Stimulated activated naive CD4-positive, alpha-beta T cell treated with Interleukin-2 at 50 U/mL for 16 hours (primary cell): Measurements from ENCODE around the gene ATR.
"Not testable (repeated sequence)": the region's sequence is repeated elsewhere in the genome, so short reads cannot be mapped to it uniquely, and the experiment has no call there.

Experiments
- DNase-seq: peaks from one replicate; lab custom pipeline; 2025; lab: John Stamatoyannopoulos, UW

The ATR gene

DNA sequence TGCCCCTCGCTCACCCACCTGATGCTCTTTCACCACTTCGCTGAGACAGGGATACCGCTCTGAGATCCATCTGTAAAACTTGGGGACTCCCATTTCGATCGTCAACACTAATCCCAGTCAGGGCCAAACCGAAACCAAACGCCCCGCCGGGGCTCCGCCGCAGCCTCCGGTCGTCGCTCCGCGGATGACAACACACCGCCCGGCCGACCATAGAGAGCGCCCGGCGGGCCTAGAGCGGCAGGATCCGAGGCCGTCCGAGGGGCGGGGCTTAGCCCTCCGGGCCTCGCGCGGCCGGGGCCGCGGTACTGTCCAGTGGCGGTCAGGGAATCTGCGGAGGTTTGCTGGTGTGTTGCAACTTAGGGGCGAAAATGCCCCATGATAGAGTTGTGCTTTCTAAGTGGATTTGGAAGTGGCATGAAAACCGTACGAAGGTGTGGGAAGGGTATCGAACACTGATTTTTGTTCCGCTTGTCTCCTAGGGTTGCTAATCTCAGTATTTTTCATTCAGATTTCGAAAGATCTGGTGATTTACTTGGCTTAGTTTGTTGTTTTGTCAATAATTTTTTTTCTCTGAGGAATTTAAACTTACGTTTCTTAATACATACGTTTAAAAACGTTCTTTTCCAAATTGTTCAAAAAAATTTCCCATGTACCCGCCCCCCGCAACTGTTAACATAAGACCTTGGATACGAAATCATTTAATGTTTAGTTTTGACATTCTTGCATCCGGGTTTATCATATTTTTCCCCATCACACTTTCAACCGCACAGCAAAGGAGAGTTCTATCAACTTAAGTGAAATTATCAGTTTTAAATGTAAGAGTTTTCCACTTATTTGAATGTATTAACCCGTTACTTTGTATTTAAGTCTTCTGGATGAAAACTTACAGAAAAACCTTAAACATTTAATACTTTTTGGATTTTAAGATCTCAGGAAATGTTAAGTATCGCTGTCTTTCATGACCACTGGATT, 130.4 kb downstream of the ATR start, which contains the start of gene XRN1:
Gene XRN1, minus strand, starts transcription at position 186 of the 972 bp plus-strand sequence. Its CDS starts 93 bp downstream, at position 93.
- DNase-seq, result peak; percentile 94

DNA sequence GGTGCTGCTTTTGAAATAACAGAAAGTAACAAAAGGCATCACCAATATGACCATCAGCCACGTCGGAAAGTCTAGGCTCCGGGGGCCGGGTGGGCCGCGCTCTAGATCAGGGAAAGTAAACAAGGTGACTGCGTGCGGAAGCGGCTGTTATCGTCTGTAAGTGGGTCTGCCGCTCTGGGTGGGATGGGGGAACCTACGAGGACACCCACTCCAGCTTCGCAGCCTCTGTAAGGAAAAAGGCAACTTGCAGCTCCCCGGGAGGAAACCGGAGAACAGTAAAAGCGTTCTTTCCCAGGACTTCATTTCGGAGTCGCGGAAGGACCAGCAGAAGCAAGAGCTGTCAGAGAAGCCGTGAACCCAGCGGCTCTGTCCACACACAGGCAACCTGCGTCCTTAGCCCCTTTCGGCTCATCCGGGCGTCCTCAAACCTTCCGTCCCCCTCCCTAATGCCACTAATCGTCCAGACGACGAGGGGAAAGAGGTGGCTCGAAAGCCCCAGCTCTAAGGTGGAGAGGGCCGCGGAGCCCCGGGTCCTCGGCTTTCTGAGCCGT, 131.2 kb downstream of the ATR start:
- DNase-seq, result peak; percentile 44

- DNase-seq, result peak; percentile 0
These were observed 132.7 kb downstream of the ATR start for GRCh38 chr3:142445816-142446254.

GRCh38 chr3:142444343-142444742, 134.2 kb downstream of the ATR start:
- DNase-seq, result no peak

GRCh38 chr3:142443060-142443459, 135.5 kb downstream of the ATR start:
- DNase-seq, result not testable (repeated sequence)

DNA sequence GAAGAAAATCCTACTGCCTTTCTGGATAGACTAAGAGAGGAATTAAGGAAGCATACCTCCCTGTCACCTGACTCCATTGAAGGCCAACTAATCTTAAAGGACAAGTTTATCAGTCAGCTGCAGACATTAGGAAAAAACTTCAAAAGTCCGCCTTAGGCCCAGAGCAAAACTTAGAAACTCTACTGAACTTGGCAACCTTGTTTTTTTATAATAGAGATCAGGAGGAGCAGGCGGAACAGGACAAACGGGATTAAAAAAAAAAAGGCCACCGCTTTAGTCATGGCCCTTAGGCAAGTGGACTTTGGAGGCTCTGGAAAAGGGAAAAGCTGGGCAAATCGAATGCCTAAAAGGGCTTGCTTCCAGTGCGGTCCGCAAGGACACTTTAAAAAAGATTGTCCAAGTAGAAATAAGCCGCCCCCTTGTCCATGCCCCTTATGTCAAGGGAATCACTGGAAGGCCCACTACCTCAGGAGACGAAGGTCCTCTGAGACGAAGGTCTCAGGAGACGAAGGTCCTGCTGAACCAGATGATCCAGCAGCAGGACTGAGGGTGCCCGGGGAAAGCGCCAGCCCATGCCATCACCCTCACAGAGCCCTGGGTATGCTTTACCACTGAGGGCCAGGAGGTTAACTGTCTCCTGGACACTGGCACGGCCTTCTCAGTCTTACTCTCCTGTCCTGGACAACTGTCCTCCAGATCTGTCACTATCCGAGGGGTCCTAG, 138.9 kb downstream of the ATR start:
- DNase-seq, result not testable (repeated sequence)

GRCh38 chr3:142438096-142438495, 140.4 kb downstream of the ATR start:
- DNase-seq, result not testable (repeated sequence)

DNA sequence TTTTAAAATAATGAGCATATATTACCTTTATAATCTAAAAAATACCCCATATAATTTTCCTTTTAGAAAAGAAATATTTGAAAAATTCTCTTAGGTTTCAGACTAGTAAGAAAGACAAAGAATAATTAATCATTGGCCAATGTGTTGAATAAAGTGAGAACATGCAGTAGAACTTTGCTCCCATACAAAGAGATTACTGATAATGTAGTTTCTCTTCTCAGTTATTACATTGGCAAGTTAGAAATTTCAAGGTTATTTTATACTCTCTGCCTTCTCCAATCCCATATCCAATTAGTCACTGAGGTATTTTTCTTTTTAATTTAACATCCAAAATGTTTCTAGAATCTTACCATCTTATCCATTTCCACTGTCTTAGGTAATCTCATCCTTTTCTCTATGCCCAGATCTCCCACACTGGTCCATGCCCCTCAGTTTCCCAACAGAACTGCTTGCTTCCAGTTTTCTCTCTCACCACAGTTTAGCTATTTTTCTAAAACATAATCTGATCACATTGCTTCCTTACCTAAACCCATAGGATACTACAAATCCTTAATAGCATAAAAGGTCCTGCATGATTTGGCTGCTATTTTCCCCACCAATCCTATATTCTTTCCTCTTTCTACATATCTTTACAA, 141.5 kb downstream of the ATR start:
- no peak for DNase-seq

GRCh38 chr3:142434503-142434902, 144.0 kb downstream of the ATR start:
- no peak for DNase-seq

DNA sequence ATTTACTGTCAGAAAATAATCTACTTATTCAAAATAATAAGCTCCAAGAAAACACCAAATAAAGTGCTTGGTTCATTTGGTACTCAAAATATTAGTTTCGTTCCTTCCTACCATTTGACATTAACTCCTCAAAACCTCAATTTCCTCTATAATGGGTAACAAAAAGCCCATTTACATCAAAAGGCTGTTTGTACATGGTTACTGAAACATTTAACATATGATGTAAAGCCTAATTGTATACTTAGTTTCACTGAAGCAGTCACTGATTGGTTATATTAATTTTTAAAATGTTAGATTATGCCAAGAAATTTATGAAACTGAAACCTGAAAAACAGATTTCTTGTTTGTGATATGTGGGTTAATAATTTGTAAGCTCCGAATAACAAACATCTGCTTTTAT, 145.4 kb downstream of the ATR start:
- DNase-seq, result no peak

GRCh38 chr3:142429582-142429981, 149.0 kb downstream of the ATR start:
- no peak for DNase-seq

- DNase-seq, result no peak
These were observed 153.8 kb downstream of the ATR start for GRCh38 chr3:142424754-142425153.

DNA sequence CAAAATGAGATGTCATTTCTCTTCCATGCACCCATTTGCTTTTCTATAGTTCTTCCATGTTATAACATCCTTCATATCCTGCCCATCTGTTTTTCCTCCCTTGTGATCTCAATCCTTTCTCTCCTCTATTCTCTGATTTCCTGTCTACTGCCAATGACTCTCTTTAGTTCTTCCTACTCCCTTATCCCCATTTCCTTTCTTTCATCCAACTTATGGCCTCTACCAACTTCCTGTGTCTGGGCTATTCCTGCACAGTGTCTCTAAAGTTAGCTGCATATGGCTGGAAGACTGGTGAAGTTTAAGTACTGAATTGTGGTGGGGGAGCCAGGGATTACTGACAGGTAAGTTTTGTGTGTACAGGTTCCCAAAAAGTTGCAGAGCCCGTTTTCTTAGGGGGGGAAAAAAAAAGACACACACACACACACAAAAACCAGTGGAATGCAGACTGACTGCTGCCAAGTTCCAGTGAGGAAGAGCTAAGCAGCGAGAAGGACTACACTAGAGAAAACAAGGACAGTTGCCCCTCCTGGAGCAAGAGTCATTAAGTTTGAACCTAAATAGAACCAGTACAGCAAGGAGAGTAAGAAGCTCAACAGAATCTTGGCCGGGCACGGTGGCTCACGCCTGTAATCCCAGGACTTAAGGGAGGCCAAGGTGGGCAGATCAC, 159.5 kb downstream of the ATR start:
- no peak for DNase-seq

DNA sequence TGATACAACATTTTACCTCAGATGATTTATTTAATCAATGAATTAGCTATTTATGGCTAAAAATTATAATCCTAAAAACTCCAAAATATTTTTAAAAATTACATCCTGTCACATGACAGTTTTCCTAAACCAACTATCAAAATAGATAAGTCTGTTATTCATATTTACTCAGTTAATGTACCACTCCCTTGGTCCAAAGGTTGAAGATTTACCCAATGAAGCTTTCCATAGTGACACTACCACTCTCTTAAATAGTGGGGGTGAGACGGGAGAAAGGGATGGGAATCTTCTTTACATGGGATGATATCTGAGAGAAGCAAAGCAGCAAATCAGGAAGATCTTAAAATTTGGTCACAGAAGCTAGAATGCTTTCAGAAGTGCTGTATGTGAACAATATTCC, 161.2 kb downstream of the ATR start:
- DNase-seq, result no peak

DNA sequence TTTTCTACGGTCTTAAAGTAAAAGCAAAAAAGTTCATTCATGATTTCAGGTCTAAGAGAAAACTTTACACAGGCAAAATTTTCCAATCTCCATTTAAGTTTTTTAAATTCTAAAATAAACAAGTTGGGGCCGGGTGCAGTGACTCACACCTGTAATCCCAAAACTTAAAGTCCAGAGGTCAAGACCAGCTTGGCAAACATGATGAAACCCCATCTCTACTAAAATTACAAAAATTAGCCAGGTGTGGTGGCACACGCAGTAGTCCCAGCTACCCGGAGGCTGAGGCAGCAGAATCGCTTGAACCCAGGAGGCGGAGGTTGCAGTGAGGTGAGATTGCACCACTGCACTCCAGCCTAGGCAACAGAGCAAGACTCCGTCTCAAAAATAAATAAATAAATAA, 178.0 kb downstream of the ATR start:
- DNase-seq, result not testable (repeated sequence)
